Activated CD8-positive, alpha-beta memory T cell treated with anti-CD3 and anti-CD28 coated beads for 1 hour (primary cell): Measurements from ENCODE around the gene SDS.

Source experiments
- DNase-seq, 2 donors: peaks; one replicate each; pipeline ENCODE4 v3.0.0-alpha.2; 2020; ENCODE audit warnings: low read depth in 1 of 2; ENCODE audit errors: extremely low read depth in 1 of 2

SDS gene

DNA sequence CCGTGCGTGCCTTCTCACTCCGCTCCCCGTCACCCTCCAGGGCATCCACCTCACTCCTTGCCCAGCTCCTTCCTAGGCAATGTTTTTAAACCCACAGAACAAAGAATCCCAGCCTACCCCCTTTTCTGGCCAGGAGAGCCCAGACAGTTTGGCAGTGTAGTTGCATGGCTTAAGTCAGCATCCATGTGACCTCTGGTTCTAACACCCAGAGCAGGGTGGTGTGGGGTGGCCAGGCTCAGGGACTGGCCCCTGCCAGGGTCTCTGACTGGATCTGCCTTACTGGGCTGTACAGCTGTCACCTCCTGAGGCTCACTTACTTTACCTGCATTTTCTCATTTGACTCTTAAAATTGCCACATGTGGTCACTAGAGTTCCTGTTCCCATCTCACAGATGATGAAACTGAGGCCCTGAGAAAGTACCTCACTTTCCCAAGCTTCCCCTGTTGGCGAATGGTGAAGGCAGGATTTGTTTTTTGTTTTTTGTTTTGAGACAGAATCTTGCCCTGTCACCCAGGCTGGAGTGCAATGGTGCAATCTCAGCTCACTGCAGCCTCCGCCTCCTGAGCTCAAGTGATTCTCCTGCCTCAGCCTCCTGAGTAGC is 18.3 kb downstream of the SDS start:
- DNase-seq = no peak

- DNase-seq = no peak
These were observed 18.9 kb downstream of the SDS start for GRCh38 chr12:113384778-113385177.

- DNase-seq = no peak
These were observed 21.5 kb downstream of the SDS start for GRCh38 chr12:113382206-113382605.

- no peak for DNase-seq
These were observed 22.5 kb downstream of the SDS start for GRCh38 chr12:113381220-113381619.

DNA sequence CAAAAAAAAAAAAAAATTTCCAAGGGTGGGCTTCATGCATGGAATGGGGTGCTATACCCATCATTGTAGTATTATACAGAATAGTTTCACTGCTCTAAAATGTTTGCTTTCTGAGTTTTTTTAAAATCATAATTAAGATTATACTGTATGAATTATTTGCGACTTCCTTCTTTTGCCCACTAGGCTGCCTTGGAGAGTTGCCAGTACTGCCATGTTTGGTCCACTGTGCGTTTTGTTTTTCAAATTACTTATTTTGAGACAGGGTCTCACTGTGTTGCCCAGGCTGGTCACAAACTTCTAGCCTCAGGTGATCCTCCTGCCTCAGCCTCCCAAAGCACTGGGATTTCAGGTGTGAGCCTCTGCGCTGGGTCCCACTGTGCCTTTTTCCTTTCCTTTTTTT is 25.4 kb downstream of the SDS start:
- DNase-seq = no peak

- no peak for DNase-seq
These were observed 28.8 kb downstream of the SDS start for GRCh38 chr12:113374823-113375428.

- no peak for DNase-seq
These were observed 29.7 kb downstream of the SDS start for GRCh38 chr12:113373969-113374368.

DNA sequence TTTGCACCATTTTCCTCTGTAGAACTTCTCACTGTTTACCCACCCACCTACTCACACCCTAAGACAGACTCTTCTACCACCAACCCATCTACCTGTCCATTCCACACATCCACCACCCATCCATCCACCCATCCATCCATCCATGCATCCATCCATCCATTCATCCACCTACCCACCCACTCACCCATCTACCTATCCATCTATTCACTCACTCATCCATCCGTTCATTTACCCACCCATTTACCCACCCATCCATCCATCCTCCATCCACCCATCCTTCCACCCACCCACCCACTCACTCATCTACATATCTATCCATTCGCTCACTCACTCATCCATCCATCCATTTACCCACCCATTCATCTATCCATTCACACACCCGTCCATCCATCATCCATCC is 30.2 kb downstream of the SDS start:
- DNase-seq = no peak

- no peak for DNase-seq
These were observed 31.3 kb downstream of the SDS start for GRCh38 chr12:113372371-113372770.

GRCh38 chr12:113371808-113372207 is 31.9 kb downstream of the SDS start:
- DNase-seq = no peak

GRCh38 chr12:113370923-113371682 is 32.6 kb downstream of the SDS start:
- no peak for DNase-seq

GRCh38 chr12:113369391-113369985 is 34.2 kb downstream of the SDS start:
- no peak for DNase-seq

- no peak for DNase-seq
These were observed 35.4 kb downstream of the SDS start for GRCh38 chr12:113368331-113368730.

- no peak for DNase-seq
These were observed 36.9 kb downstream of the SDS start for GRCh38 chr12:113366827-113367226.

- DNase-seq = no peak
These were observed 37.9 kb downstream of the SDS start for GRCh38 chr12:113365639-113366395.

DNA sequence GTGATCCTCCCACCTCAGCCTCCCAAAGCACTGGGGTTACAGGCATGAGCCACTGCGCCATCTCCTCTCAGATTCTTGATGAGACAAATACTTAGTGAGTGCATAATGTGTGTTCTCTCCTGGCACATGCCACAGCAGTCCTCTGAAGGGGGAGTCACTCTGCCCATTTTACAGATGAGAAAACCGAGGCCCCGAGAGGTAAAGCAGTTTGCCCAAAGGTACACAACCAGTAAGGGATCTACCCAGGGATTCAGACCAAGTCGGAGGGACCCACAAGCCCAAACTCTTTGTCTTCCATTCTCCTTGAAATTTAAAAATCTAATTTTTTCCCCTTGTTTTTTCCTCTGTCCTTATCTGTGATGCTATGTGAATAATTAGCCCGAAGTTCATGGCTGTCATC is 39.0 kb downstream of the SDS start:
- no peak for DNase-seq

- no peak for DNase-seq
These were observed 41.9 kb downstream of the SDS start for GRCh38 chr12:113361574-113362370.

DNA sequence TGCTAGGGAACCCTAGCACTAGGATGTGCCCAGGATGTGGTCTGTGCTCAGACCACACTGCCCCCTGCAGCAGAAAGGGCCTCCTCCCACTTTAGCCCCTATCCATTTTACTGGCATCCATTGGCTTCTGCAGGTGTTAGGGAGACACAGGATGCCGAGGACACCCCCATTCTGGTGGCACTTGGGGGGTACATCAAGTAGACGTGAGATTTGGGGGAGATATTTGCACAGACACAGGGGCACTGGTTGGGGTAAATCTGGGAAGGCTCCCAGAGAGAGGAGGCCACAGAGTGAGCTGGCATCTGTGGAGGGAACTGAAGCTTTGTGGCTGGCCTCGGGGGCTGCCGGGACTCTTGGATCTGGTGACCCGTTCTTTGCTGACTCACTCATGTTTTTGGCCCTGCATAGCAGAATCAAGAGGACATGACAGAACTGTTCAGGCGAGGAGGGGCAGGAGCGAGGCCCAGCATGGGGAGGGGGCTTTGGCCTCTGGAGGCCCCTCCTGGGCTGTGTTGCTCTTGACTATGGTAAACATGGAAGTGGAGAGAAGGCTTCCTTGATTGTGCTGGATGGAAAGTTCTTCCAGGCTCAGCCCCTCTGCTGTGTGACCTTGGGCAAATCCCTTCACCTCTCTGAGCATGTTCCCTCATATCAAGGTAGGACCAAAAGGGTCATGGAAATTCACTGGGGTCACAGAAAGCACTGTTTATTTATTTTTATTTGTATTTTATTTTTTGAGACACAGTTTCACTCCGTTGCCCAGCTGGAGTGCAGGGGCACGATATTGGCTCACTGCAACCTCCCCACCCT is 43.5 kb downstream of the SDS start:
- no peak for DNase-seq

- no peak for DNase-seq
These were observed 44.4 kb downstream of the SDS start for GRCh38 chr12:113359133-113359938.
